ENCODE results near the gene ZNF184. TPM values are rescaled to one million over a fixed set of nuclear protein-coding genes. Genes with fewer than 3 reads are reported as not detected.

The ZNF184 gene
- total and polyA plus RNA-seq, 9 donors = 8.4 to 15.1 (median 9.9) TPM

Other genes with a start within 250 kb of the ZNF184 start
- 0.09 TPM for gene PRSS16, start 225.4 kb downstream of the ZNF184 start, total RNA-seq
- gene PRSS16, start 225.4 kb downstream of the ZNF184 start, polyA plus RNA-seq (ENCODE audit: insufficient read depth in 1 of 8, insufficient read length in 8 of 8, low replicate concordance in 1 of 8) = 1 to 10 TPM in 1 of 8 donors, under 1 TPM in 7; 0.17 to 1.7 (median 0.27) TPM
- not detected for gene POM121L2, start 160.8 kb downstream of the ZNF184 start, total RNA-seq
- not detected for gene POM121L2, start 160.8 kb downstream of the ZNF184 start, polyA plus RNA-seq (ENCODE audit: insufficient read depth in 1 of 8, insufficient read length in 8 of 8, low replicate concordance in 1 of 8)
- gene ZNF391, start 84.3 kb downstream of the ZNF184 start, total RNA-seq = 3.0 TPM
- gene ZNF391, start 84.3 kb downstream of the ZNF184 start, polyA plus RNA-seq (ENCODE audit: insufficient read depth in 1 of 8, insufficient read length in 8 of 8, low replicate concordance in 1 of 8) = 1 to 10 TPM; 3.0 to 6.9 (median 4.6) TPM

All from muscle of leg (tissue), 9 donors.